K562 (cell line): ENCODE results near the gene ATP5F1A. TPM values are rescaled to one million over a fixed set of nuclear protein-coding genes. Genes with fewer than 3 reads are reported as not detected.

Experiments used
- ATAC-seq: fragments of 200-7000 bp; cut with Tn5 transposase; 3 replicates; pipeline ENCODE4 v1.9.1; 2020; ENCODE audit warnings: moderate library complexity
- BruUV-seq: library from RNA; stranded (reverse); fragments of 400-500 nt; replicated peaks from 2 replicates; lab custom pipeline; 2021; lab: Mats Ljungman, UMichigan
- CTCF ChIA-PET: fragments of 300-600 bp; formaldehyde crosslinking; extraction: SDS; loops from one replicate; lab custom pipeline; 2021; ENCODE audit warnings: low intra/inter-chr PET ratio; lab: Yijun Ruan, JAX
- POLR2A ChIA-PET: fragments of 300-600, 350-650 bp; sonication (Branson Sonifier 250); formaldehyde crosslinking; extraction: SDS; loops from one replicate; lab custom pipeline; 2021; ENCODE audit warnings: antibody characterized with exemption, inconsistent platforms; lab: Yijun Ruan, JAX
- DNase-seq, 4 experiments: peaks; one replicate each; pipeline versions ENCODE4 v3.0.0 to v3.0.0-alpha.2; 2011 to 2018; ENCODE audit warnings: low spot score in 3 of 4, mixed read lengths in 3 of 4; ENCODE audit errors: extremely low read depth in 1 of 4
- FAIRE-seq: peaks from 2 replicates; lab custom pipeline; 2011; peaks lifted over from hg19 to GRCh38; lab: Jason Lieb, UNC
- H2AFZ ChIP-seq: 2 replicates; pipeline ENCODE4 v1.6.0; 2011; ENCODE audit warnings: low read depth, low read length, control low read depth, inconsistent platforms
- H3K27ac ChIP-seq: fragments of 200-600 bp; 3 replicates; pipeline ENCODE4 v1.8.0; 2011; ENCODE audit warnings: low read depth, mild to moderate bottlenecking, control low read depth, inconsistent platforms, low read length, moderate library complexity, mixed read lengths; ENCODE audit errors: extremely low read depth
- H3K27me3 ChIP-seq, 2 experiments: fragments of 300-600 bp in 1 of 2; 2 replicates in 1 of 2; 3 replicates in 1 of 2; pipeline versions ENCODE4 v1.6.0 to v1.8.0; 2011; ENCODE audit warnings: inconsistent platforms in 2 of 2, low read length in 2 of 2, mild to moderate bottlenecking in 1 of 2, mixed read lengths in 1 of 2, moderate library complexity in 1 of 2; ENCODE audit not compliant: control insufficient read depth in 2 of 2, insufficient read depth in 2 of 2
- H3K36me3 ChIP-seq: fragments of 300-600 bp; 3 replicates; pipeline ENCODE4 v1.8.0; 2011; ENCODE audit warnings: mild to moderate bottlenecking, low read length, inconsistent platforms; ENCODE audit not compliant: control insufficient read depth, insufficient read depth
- H3K4me1 ChIP-seq, 2 experiments: fragments of 200-600 bp in 1 of 2; replicated peaks in 1 of 2; 2 replicates in 1 of 2; 3 replicates in 1 of 2; pipeline versions ENCODE4 v1.5.1 to v1.8.0; 2011; ENCODE audit warnings: inconsistent platforms in 2 of 2, low read length in 2 of 2, mild to moderate bottlenecking in 1 of 2, mixed read lengths in 1 of 2, moderate library complexity in 1 of 2; ENCODE audit not compliant: control insufficient read depth in 2 of 2, insufficient read depth in 2 of 2
- H3K4me2 ChIP-seq: 2 replicates; pipeline ENCODE4 v1.6.1; 2011; ENCODE audit warnings: low read length, control low read depth, inconsistent platforms, mixed read lengths; ENCODE audit not compliant: insufficient read depth
- H3K4me3 ChIP-seq: fragments of 200-600 bp; sonication (generic), shearing (Covaris generic); 2 replicates; pipeline ENCODE4 v1.5.1; 2016; ENCODE audit warnings: control low read depth, inconsistent platforms
- H3K79me2 ChIP-seq: fragments of 200-600 bp; 3 replicates; pipeline ENCODE4 v1.8.0; 2011; ENCODE audit warnings: low read length, inconsistent platforms; ENCODE audit not compliant: control insufficient read depth, insufficient read depth
- H3K9ac ChIP-seq, 2 experiments: 2 replicates each; pipeline versions ENCODE4 v1.6.0 to v1.6.1; 2011; ENCODE audit warnings: low read depth in 2 of 2, low read length in 2 of 2, control low read depth in 1 of 2, inconsistent platforms in 1 of 2, mild to moderate bottlenecking in 1 of 2, mixed read lengths in 1 of 2; ENCODE audit not compliant: insufficient read depth in 1 of 2
- H3K9me1 ChIP-seq: one replicate; pipeline ENCODE4 v1.6.0; 2011; ENCODE audit warnings: inconsistent platforms, mild to moderate bottlenecking, low read length, moderate library complexity; ENCODE audit not compliant: control insufficient read depth, insufficient read depth
- H3K9me3 ChIP-seq: replicated peaks from 2 replicates; pipeline ENCODE4 v1.5.1; 2011; ENCODE audit warnings: low read depth, low read length, inconsistent platforms; ENCODE audit not compliant: control insufficient read depth, insufficient read depth
- H4K20me1 ChIP-seq: replicated peaks from 2 replicates; pipeline ENCODE4 v1.6.1; 2011; ENCODE audit warnings: low read length, inconsistent platforms, mixed read lengths; ENCODE audit not compliant: control insufficient read depth, insufficient read depth
- CREB1 ChIP-seq, 2 experiments: sonication (generic) in 1 of 2; formaldehyde crosslinking in 1 of 2; IDR thresholded peaks; 2 replicates each; pipeline versions ENCODE4 v1.6.1 to v1.8.0; 2012 to 2022; ENCODE audit warnings: inconsistent platforms in 1 of 2, mild to moderate bottlenecking in 1 of 2, missing genetic modification reagents in 1 of 2, moderate library complexity in 1 of 2
- CREM ChIP-seq: IDR thresholded peaks from 2 replicates; pipeline ENCODE4 v1.6.1; 2014; ENCODE audit warnings: antibody characterized with exemption, low read depth
- FOXP1 ChIP-seq: sonication (generic); formaldehyde crosslinking; IDR thresholded peaks from 2 replicates; pipeline ENCODE4 v1.8.0; 2022; ENCODE audit warnings: mild to moderate bottlenecking, missing genetic modification reagents
- NFRKB ChIP-seq: fragments of 450-650 bp; IDR thresholded peaks from 2 replicates; pipeline ENCODE4 v1.6.1; 2016; ENCODE audit warnings: low read depth
- PHF8 ChIP-seq: fragments of 200-600 bp; sonication (generic); IDR thresholded peaks from 2 replicates; pipeline ENCODE4 v1.6.1; 2012; ENCODE audit warnings: mixed run types, mild to moderate bottlenecking, inconsistent platforms, low read length, moderate library complexity, borderline replicate concordance
- POLR2AphosphoS5 ChIP-seq: IDR thresholded peaks from 2 replicates; pipeline ENCODE4 v1.6.1; 2011; ENCODE audit warnings: mild to moderate bottlenecking, low read depth, low read length, moderate library complexity; ENCODE audit not compliant: control insufficient read depth, insufficient read depth
- RB1 ChIP-seq: fragments of 450-650 bp; IDR thresholded peaks from 2 replicates; pipeline ENCODE4 v1.6.1; 2017; ENCODE audit warnings: low read depth, mild to moderate bottlenecking
- SETDB1 ChIP-seq: IDR thresholded peaks from one replicate; pipeline ENCODE4 v1.6.1; 2012; ENCODE audit warnings: low read length, control low read depth, inconsistent platforms
- SIN3A ChIP-seq, 2 experiments: fragments of 150-350 bp in 1 of 2; IDR thresholded peaks; 2 replicates each; pipeline ENCODE4 v1.6.1; 2011 to 2016; ENCODE audit warnings: borderline replicate concordance in 2 of 2, low read depth in 2 of 2, low read length in 2 of 2, mild to moderate bottlenecking in 2 of 2, moderate library complexity in 2 of 2; ENCODE audit not compliant: control insufficient read depth in 1 of 2
- SP1 ChIP-seq: sonication (generic); formaldehyde crosslinking; IDR thresholded peaks from 2 replicates; pipeline ENCODE4 v1.8.1; 2022; ENCODE audit warnings: mild to moderate bottlenecking, missing genetic modification reagents
- TAF1 ChIP-seq: IDR thresholded peaks from 2 replicates; pipeline ENCODE4 v1.6.1; 2011; ENCODE audit warnings: mild to moderate bottlenecking, low read length, moderate library complexity; ENCODE audit not compliant: insufficient read depth, control insufficient read depth, severe bottlenecking; ENCODE audit errors: extremely low read depth
- WGBS: fragments of 100-300 bp; shearing (Covaris generic); methylation state at CpG from one replicate; pipeline ENCODE4 v1.1.6; 2016; ENCODE audit warnings: low coverage, mixed read lengths; ENCODE audit not compliant: insufficient coverage; ENCODE audit errors: missing lambda C conversion rate; 5-methylcytosine and 5-hydroxymethylcytosine counted together
- in situ Hi-C: fragments of 300-500 bp; cut with MboI; formaldehyde crosslinking; loops from 4 replicates; pipeline ENCODE4 v1.15.0; 2018; ENCODE audit warnings: inconsistent platforms, mixed read lengths
- intact Hi-C: fragments of 100-400 bp; cut with micrococcal nuclease; formaldehyde crosslinking; loops from 2 replicates; pipeline ENCODE4 v1.14.2; 2022
- polyA plus RNA-seq, 8 experiments: library from polyadenylated mRNA; depleted of rRNA in 4 of 8; stranded (reverse) in 5 of 8; unstranded in 3 of 8; fragments of >200 nt; fragmentation: Nextera tagmentation in 2 of 8; fragmentation: Illumina TruSeq in 1 of 8; extraction: Ambion mirVana in 2 of 8; extraction: Trizol in 1 of 8; gene quantifications; 2 replicates each; pipeline versions ENCODE4 v1.2.1 to v1.2.3, GENCODE V29; 2011 to 2014; ENCODE audit warnings: inconsistent platforms in 1 of 8, missing spikeins in 1 of 8
- total RNA-seq, 7 experiments: library from RNA; depleted of rRNA in 6 of 7; stranded (reverse); fragments of >200 nt in 6 of 7; fragmentation: Illumina TruSeq in 2 of 7; extraction: Trizol in 2 of 7; gene quantifications; 2 replicates each; pipeline versions ENCODE4 v1.2.1 to v1.2.3, GENCODE V29; 2011 to 2021; ENCODE audit warnings: low replicate concordance in 1 of 7
- TF ChIP-seq, protein P1 (sequence below), 2 experiments: IDR thresholded peaks; 2 replicates each; pipeline ENCODE4 v1.6.1; 2011; ENCODE audit warnings: borderline replicate concordance in 1 of 2, control low read depth in 1 of 2, low read depth in 1 of 2, low read length in 1 of 2, mild to moderate bottlenecking in 1 of 2, mixed read lengths in 1 of 2, moderate library complexity in 1 of 2; ENCODE audit not compliant: insufficient read depth in 1 of 2, insufficient read length in 1 of 2, poor library complexity in 1 of 2, severe bottlenecking in 1 of 2; ENCODE audit errors: extremely low read depth in 1 of 2
- TF ChIP-seq, protein P2 (sequence below): IDR thresholded peaks from 2 replicates; pipeline ENCODE4 v1.6.1; 2011; ENCODE audit warnings: borderline replicate concordance, low read depth, mild to moderate bottlenecking, moderate library complexity, low read length; ENCODE audit not compliant: insufficient read depth, poor library complexity, severe bottlenecking
- TF ChIP-seq, protein P3 (sequence below): fragments of 450-650 bp; IDR thresholded peaks from 2 replicates; pipeline ENCODE4 v1.6.1; 2017; ENCODE audit warnings: antibody characterized with exemption

The ATP5F1A gene
- total and polyA plus RNA-seq, 9 of the 15 experiments (the other 6 are each of a cell fraction or from before 2014, with no cell fraction given): 377 to 762 (median 490) TPM

DNA sequence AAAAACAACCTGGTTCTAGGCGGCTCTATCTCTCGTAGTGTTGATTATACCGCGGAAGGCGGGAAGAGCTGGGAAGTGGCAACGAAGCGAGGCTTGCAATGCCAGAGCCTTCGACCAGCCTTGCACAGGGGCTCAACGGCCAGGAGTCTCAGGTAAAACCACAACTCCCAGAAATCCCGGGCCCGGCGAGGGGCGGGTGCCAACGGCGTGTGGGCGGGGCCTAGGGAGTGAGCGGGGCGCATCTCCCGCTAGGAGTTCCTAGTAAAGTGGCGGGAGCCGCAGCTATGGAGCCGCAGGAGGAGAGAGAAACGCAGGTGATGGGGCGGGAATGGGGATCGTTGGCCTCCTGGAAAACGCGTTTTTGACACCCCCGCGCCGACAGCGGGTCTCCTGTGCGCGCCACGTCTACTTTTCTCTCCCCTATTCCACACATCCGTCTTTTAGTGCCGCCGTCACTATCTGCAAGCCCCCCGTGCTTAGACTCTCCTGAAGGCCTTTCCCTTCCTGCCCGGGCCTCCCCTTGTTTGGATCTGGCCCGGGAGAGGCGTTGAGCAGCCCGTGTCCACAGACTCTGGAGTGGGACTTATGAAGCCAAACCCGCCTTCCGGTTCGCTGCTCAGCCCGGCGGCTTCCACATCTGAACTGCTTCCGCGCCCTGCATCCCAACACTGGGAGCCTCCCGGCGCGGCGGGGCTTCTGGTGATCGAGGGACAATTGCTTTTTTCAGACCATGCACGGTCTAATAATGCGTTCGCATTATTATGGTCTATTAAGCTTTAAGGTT is 6.2 kb upstream of the ATP5F1A start, which contains the start of gene HAUS1:
Gene HAUS1 (plus strand): TSS at position 258 of the 784 bp plus-strand sequence. CDS start 27 bp downstream, at position 285.
- WGBS: under 1% methylated on average over 42 of the region's 57 CpGs
- intact Hi-C loops (no loop called here), in situ Hi-C loops (no loop called here)
- no peaks in the 10 kb centered on the region for H3K27me3 ChIP-seq
- DNase-seq: peak; percentile 83 to 91 (median 86)
- BruUV-seq: TSS peak; percentile 68
- H3K9me1 ChIP-seq: no peaks in the 10 kb centered on the region
- H4K20me1 ChIP-seq: no peaks in the 10 kb centered on the region
- peaks cover 20% of the 10 kb centered on the region; the same call in 2 of the 3 replicates for H3K36me3 ChIP-seq
- peak within 1 kb of the TSS; percentile 86 for H3K4me3 ChIP-seq
- H3K4me1 ChIP-seq: peaks cover 0 to 4% of the 10 kb centered on the region in 2 experiments; a peak in 3 of 5 replicates
- H3K79me2 ChIP-seq: peaks cover 21% of the 10 kb centered on the region
- POLR2A ChIA-PET: no interaction called here
- CTCF ChIA-PET: no interaction called here
- 0 out of 2 replicates have a peak, but pooled peaks cover 2% of the 10 kb centered on the region for H3K9me3 ChIP-seq
- H2AFZ ChIP-seq: peak within 1 kb of the TSS; percentile 98
- peak within 1 kb of the TSS; percentile 81 to 96 for H3K9ac ChIP-seq
- peak within 1 kb of the TSS; percentile 88 for H3K4me2 ChIP-seq
- peak within 1 kb of the TSS; percentile 73 for H3K27ac ChIP-seq
- peak; percentile 88 for FAIRE-seq
- peak; percentile 98 for ATAC-seq
- TF ChIP-seq SP1 (CRISPR knock-in tag) (peak; percentile 27; the same call in 1 of the 2 replicates), SIN3A (IDR thresholded peaks at IDR 0.05; ENCODE audit: borderline replicate concordance in 2 of 2, control insufficient read depth in 1 of 2, low read depth in 2 of 2, low read length in 2 of 2) (0 out of 4 replicates have a peak, but pooled peaks of 1 of the 2 experiments have one; percentile 53), TAF1 (peak; percentile 72), POLR2AphosphoS5 (peak; percentile 76), RB1 (peak; percentile 70; the same call in 1 of the 2 replicates), SETDB1 (no peak), PHF8 (peak; percentile 86), CREB1 (IDR thresholded peaks at IDR 0.05) (no peak; the same call in 1 of the 2 replicates), CREB1 (CRISPR knock-in tag; IDR thresholded peaks at IDR 0.05) (no peak), CREM (peak; percentile 38; the same call in 1 of the 2 replicates), FOXP1 (CRISPR knock-in tag) (no peak), NFRKB (0 out of 2 replicates have a peak, but pooled peaks have one; percentile 29)
- TF ChIP-seq, protein P1, sequence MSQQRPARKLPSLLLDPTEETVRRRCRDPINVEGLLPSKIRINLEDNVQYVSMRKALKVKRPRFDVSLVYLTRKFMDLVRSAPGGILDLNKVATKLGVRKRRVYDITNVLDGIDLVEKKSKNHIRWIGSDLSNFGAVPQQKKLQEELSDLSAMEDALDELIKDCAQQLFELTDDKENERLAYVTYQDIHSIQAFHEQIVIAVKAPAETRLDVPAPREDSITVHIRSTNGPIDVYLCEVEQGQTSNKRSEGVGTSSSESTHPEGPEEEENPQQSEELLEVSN (IDR thresholded peaks at IDR 0.05; ENCODE audit: borderline replicate concordance in 1 of 2, extremely low read depth in 1 of 2, insufficient read depth in 1 of 2, insufficient read length in 1 of 2, low read depth in 1 of 2, low read length in 1 of 2, poor library complexity in 1 of 2, severe bottlenecking in 1 of 2): peak; percentile 78 to 87
- TF ChIP-seq, protein P2, sequence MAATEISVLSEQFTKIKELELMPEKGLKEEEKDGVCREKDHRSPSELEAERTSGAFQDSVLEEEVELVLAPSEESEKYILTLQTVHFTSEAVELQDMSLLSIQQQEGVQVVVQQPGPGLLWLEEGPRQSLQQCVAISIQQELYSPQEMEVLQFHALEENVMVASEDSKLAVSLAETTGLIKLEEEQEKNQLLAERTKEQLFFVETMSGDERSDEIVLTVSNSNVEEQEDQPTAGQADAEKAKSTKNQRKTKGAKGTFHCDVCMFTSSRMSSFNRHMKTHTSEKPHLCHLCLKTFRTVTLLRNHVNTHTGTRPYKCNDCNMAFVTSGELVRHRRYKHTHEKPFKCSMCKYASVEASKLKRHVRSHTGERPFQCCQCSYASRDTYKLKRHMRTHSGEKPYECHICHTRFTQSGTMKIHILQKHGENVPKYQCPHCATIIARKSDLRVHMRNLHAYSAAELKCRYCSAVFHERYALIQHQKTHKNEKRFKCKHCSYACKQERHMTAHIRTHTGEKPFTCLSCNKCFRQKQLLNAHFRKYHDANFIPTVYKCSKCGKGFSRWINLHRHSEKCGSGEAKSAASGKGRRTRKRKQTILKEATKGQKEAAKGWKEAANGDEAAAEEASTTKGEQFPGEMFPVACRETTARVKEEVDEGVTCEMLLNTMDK: peak; percentile 1
- TF ChIP-seq, protein P3, sequence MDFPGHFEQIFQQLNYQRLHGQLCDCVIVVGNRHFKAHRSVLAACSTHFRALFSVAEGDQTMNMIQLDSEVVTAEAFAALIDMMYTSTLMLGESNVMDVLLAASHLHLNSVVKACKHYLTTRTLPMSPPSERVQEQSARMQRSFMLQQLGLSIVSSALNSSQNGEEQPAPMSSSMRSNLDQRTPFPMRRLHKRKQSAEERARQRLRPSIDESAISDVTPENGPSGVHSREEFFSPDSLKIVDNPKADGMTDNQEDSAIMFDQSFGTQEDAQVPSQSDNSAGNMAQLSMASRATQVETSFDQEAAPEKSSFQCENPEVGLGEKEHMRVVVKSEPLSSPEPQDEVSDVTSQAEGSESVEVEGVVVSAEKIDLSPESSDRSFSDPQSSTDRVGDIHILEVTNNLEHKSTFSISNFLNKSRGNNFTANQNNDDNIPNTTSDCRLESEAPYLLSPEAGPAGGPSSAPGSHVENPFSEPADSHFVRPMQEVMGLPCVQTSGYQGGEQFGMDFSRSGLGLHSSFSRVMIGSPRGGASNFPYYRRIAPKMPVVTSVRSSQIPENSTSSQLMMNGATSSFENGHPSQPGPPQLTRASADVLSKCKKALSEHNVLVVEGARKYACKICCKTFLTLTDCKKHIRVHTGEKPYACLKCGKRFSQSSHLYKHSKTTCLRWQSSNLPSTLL: no peak
